ENCODE data around the gene MACROD2.
A peak's percentile ranks its signal among the peaks of the same experiment; 100 is the strongest.
"Not testable (repeated sequence)": the region's sequence is repeated elsewhere in the genome, so short reads cannot be mapped to it uniquely, and the experiment has no call there.

The MACROD2 gene

GRCh38 chr20:14412065-14412681, 416.9 kb downstream of the MACROD2 start:
- no peak for DNase-seq (ENCODE audit: low read depth)

GRCh38 chr20:14413835-14414234, 418.5 kb downstream of the MACROD2 start:
- no peak for DNase-seq (ENCODE audit: low read depth)

DNA sequence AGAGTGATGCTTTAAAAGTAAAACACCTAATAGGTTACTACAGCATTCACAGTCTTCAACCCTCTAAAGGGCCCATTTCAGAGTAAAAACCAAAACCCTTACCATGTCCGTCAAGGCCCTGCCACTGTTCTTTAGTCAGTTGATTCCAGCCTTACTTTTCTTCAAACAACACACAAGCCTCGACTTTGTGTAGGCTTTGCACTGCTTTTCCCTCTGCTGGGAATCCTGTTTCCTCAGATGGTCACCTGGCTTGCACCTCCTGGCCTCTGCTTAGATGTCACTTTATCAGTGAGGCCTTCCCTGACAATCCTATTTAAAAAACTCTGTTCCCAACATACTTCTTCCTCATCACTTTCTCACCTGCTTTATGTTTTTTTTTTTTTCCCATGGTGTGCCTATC, 419.2 kb downstream of the MACROD2 start:
- no peak for DNase-seq (ENCODE audit: low read depth)

DNA sequence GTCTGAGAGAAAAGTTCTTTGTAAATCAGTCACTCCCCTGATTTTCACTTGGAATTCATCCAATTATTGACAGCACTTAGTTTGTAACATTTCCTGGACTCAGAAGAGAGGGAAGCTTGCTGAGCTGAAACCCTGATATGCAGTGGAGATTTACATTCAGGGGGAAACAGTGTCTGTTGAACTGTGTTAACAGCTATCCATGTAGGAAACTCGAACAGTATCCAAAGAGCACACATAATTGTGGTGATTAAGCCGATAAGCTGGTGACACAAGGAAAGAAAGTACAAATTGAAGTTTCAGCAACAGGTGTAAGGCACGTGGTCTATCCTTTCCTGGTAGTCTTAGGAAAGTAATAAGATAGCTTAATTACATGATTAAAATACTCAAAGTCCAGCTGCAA, 420.2 kb downstream of the MACROD2 start:
- no peak for DNase-seq (ENCODE audit: low read depth)

GRCh38 chr20:14418376-14418775, 423.1 kb downstream of the MACROD2 start:
- no peak for DNase-seq (ENCODE audit: low read depth)

GRCh38 chr20:14422892-14423291, 427.6 kb downstream of the MACROD2 start:
- no peak for DNase-seq (ENCODE audit: low read depth)

DNA sequence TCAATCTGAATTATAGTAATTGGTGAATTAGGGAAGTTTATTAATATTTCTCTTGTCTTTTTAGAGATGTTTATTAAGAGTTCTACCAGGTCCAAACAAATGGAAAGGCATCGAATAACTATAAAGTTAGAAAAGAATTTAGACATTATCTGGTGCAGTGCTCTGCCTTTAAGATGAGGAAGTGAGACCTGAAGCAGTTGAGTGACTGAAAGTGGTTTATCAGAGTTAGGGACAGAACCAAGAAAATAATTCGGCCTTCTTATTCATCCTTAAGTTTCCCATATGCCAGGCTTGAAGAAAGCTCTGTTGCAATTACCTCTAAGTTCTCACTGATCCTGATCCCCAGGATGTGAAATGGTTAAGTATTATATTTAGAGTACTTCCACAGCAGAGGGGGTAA, 436.3 kb downstream of the MACROD2 start:
- DNase-seq (ENCODE audit: low read depth) = no peak

GRCh38 chr20:14432085-14432484, 436.8 kb downstream of the MACROD2 start:
- no peak for DNase-seq (ENCODE audit: low read depth)

GRCh38 chr20:14432597-14432996, 437.3 kb downstream of the MACROD2 start:
- no peak for DNase-seq (ENCODE audit: low read depth)

GRCh38 chr20:14434384-14435136, 439.2 kb downstream of the MACROD2 start:
- no peak for DNase-seq (ENCODE audit: low read depth)

DNA sequence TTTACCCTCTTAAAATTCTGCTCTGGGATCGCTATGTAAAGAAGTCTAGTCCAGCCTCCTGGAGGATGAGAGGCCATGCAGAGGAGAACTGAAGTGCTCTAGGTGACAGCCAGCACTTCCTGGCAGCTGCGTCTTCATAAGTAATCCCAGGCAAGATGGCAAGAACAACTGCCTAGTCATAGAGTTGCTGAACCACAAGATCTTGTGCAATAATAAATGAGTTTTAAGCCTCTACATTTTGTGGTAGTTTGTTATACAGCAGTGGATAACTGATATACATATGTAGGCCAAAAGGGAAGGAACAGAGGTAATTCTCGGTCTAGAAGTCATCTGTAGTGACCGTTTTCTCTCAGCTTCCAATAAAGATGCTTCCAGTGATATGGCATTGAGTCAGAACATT, 445.9 kb downstream of the MACROD2 start:
- DNase-seq (ENCODE audit: low read depth) = peak; percentile 13

DNA sequence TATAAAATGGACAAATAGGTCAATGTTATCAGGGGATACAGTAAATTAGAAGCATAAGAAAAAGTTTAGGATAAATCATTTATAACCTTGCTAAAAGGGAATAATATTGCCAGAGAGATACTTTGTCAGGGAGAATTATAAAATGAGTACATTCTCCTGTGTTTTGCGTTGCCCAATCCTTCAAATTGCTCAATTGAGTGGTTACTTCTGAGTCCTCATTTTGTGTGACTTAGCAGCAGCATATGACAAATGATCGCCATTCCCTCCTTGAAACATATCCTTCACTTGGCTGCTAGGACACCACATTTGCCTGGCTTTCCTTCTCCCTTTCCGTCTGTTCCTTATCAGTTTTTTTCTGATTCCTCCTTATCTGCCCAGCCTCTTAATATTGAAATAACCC, 448.8 kb downstream of the MACROD2 start:
- DNase-seq (ENCODE audit: low read depth) = peak; percentile 5

GRCh38 chr20:14445310-14445709, 450.0 kb downstream of the MACROD2 start:
- DNase-seq (ENCODE audit: low read depth) = peak; percentile 41

- DNase-seq (ENCODE audit: low read depth) = no peak
Observed at GRCh38 chr20:14445902-14446301, 450.6 kb downstream of the MACROD2 start.

DNA sequence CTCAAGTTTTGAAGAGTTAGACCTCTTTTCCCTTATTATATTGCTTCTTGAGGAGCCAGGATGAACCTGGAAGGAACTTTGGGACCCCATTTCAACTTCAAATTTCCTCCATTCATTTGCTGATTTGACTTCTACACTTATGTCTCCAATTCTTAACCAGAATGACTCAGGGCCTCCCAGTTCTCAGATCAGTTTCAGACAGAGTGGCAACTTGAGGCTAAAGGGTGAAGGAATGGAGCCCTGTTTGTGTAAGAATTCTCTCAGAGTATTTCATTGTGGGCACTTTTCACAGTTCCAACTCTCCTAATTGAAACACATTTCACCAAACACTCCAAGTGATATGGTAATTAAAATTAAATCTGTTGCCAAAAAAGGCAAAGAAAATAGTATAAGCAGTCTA, 451.1 kb downstream of the MACROD2 start:
- DNase-seq (ENCODE audit: low read depth) = peak; percentile 10

- DNase-seq (ENCODE audit: low read depth) = no peak
Observed at GRCh38 chr20:14449323-14449722, 454.0 kb downstream of the MACROD2 start.

DNA sequence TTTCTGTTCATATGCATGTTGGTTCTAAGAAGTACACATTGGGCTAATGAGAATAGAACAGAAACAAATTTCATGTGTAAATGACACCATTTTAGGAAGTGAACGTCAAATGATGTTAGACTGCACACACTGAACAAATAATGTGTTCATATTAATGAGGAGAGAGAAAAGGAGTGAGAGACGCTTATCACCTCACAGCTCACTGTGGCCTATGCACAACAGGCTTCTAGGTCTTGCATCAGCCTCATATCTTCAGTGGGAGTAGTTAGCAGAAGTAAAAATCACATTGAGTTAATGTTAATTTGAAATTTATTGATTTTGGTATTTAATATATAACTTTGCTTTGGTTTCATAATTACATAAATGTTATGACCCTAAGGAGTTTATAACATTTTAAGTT, 454.9 kb downstream of the MACROD2 start:
- no peak for DNase-seq (ENCODE audit: low read depth)

DNA sequence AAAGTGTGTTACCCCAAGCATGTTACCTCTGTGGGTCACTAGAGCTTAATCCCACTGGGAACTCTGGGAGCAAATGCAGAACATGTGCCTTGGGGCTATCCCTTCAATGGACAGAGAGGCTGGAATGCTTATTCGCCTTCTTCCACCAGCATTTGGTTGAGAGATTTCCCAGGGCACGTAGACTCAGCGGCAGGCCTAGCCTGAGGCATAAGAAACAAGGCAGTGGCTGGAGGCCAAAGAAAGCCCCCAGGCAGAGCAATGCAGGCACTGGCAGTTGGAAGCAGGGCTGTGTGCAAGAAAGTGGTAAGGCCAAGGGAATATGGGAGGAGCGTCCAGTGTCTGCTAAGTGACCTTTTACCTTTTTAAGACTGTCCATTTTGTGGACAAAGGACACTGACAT, 456.1 kb downstream of the MACROD2 start:
- no peak for DNase-seq (ENCODE audit: low read depth)

GRCh38 chr20:14453259-14453658, 457.9 kb downstream of the MACROD2 start:
- no peak for DNase-seq (ENCODE audit: low read depth)

DNA sequence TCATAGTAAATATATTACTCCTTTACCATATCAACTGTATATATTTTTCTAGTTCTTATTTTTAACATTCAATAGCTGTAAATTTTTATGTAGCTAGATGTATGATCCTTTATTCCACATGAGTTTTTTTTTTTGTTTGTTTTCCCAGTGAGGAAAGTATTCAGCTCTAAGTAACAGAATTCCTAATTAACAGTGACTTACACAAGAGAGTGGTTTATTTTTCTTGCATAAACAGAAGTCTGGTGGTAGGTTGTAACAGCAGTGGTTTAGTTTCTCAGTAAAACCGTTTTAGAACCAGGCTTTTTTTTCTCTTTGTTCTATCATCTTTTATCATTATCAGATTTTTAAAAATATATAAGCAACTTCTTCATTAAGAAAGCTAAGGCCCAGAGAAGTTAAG, 459.0 kb downstream of the MACROD2 start:
- DNase-seq (ENCODE audit: low read depth) = no peak

- not testable (repeated sequence) for DNase-seq (ENCODE audit: low read depth)
Observed at GRCh38 chr20:14467104-14467827, 471.9 kb downstream of the MACROD2 start.

GRCh38 chr20:14470231-14470899, 475.0 kb downstream of the MACROD2 start:
- DNase-seq (ENCODE audit: low read depth) = no peak

Measured in stromal cell of bone marrow (primary cell).